GM12892 (cell line): ENCODE results near the gene HSF2BP.
"Not testable (repeated sequence)": the region's sequence is repeated elsewhere in the genome, so short reads cannot be mapped to it uniquely, and the experiment has no call there.

Experiments used
- DNase-seq: peaks from one replicate; pipeline ENCODE4 v3.0.0; 2011; ENCODE audit not compliant: insufficient read length
- FAIRE-seq: peaks from 2 replicates; lab custom pipeline; 2011; peaks lifted over from hg19 to GRCh38; lab: Jason Lieb, UNC
- POLR2A ChIP-seq: IDR thresholded peaks from 2 replicates; pipeline ENCODE4 v1.6.1; 2011; ENCODE audit warnings: low read depth, low read length, control low read depth
- POLR2AphosphoS5 ChIP-seq: IDR thresholded peaks from 2 replicates; pipeline ENCODE4 v1.6.1; 2011; ENCODE audit warnings: low read depth, low read length, control low read depth
- TAF1 ChIP-seq: IDR thresholded peaks from 2 replicates; pipeline ENCODE4 v1.6.1; 2011; ENCODE audit warnings: low read depth, mild to moderate bottlenecking, control low read depth, low read length, borderline replicate concordance

The HSF2BP gene

DNA sequence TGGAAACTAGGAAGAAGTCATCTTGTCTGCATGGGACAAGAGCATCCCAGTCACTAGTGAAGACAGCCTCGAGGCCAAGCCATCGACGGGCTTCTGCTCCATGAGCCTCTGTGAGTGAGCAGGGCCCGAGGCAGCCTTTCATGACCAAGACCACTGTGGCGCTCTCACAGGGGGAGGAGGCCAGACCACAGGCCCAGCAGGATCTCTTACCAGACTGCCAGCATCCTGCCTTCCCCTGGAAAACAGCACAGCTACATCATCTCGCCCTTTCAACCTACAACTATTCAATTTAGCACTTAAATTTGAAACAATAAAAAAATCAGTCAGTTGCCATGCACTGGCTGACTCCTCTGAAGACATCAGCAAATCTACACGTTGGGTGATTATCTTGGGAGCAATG, 85.4 kb downstream of the HSF2BP start:
- TF ChIP-seq POLR2AphosphoS5 (no peak), TAF1 (no peak), POLR2A (no peak)
- no peak for FAIRE-seq
- DNase-seq, result no peak

- DNase-seq, result no peak
- FAIRE-seq, result no peak
- no peak for TF ChIP-seq POLR2AphosphoS5
- TF ChIP-seq TAF1, result no peak
- TF ChIP-seq POLR2A, result no peak
Observed at GRCh38 chr21:43572446-43572845, 86.8 kb downstream of the HSF2BP start.

DNA sequence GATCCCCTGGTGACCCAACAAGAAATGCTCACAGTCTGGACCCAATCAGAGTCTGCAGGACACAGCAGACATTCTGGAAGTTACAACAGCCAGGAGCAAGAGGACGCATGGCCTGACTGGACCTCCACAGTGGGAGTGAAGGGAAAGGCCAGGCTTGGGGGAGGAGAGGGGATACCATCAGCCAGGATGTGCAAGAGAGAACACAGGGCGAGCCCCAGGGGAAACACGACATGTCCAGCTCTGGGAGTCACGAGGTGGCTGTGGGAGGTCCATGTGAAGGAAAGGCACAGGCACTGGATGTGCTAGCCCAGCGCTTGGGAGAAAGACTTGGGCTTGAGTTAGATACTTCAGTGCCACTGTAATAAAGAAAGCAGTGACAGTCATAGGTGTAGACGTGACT, 87.3 kb downstream of the HSF2BP start:
- no peak for DNase-seq
- TF ChIP-seq TAF1 (no peak), POLR2A (no peak), POLR2AphosphoS5 (no peak)
- no peak for FAIRE-seq

- not testable (repeated sequence) for FAIRE-seq, DNase-seq
Observed at GRCh38 chr21:43570195-43570594, 89.1 kb downstream of the HSF2BP start.

- DNase-seq, FAIRE-seq: not testable (repeated sequence)
Observed at GRCh38 chr21:43562451-43562850, 96.8 kb downstream of the HSF2BP start.

DNA sequence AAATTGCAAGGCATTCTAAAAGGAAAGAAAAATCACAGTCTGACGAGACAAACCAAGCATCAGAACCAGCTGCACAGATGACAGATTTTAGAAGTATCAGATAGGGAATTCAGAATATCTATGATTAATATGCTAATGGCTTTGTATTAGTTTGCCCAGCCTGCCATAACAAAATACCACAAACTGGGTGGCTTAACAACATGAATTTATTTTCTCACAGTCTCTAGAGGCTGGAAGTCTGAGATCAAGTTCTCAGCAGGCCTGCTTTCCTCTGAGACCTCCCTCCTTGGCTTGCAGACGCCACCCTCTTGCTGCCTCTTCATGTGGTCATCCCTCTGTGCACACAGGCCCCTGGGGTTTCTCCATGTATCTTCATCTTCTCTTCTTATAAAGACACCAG, 118.7 kb downstream of the HSF2BP start:
- FAIRE-seq, DNase-seq: not testable (repeated sequence)

GRCh38 chr21:43522495-43523131, 136.7 kb downstream of the HSF2BP start:
- DNase-seq, FAIRE-seq: not testable (repeated sequence)

- DNase-seq, FAIRE-seq: not testable (repeated sequence)
Observed at GRCh38 chr21:43517701-43518100, 141.6 kb downstream of the HSF2BP start.

- not testable (repeated sequence) for FAIRE-seq, DNase-seq
Observed at GRCh38 chr21:43516860-43517627, 142.2 kb downstream of the HSF2BP start.

GRCh38 chr21:43516295-43516847, 142.9 kb downstream of the HSF2BP start:
- not testable (repeated sequence) for DNase-seq, FAIRE-seq

GRCh38 chr21:43514834-43515233, 144.5 kb downstream of the HSF2BP start:
- not testable (repeated sequence) for FAIRE-seq, DNase-seq

DNA sequence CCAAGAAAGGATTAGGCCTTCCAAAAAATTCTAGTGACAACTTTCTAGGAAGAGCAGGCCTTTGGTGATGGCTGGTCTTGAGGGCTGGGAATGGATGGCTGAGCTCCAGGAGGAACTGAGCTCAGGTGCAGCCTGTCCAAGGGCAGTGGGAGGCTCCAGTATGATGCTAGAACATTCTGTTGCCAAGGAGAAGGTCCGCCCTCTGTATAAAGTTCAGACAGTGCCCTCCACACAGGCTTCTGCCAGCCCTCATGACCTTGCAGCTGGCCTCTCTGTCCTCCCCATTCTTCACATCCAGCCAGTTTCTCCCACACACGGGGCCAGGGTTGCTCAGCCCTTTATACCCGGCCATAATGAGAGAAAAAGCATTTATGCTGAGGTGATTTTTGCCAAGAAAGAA, 146.3 kb downstream of the HSF2BP start:
- not testable (repeated sequence) for DNase-seq, FAIRE-seq

- FAIRE-seq, DNase-seq: not testable (repeated sequence)
Observed at GRCh38 chr21:43511209-43511608, 148.1 kb downstream of the HSF2BP start.

DNA sequence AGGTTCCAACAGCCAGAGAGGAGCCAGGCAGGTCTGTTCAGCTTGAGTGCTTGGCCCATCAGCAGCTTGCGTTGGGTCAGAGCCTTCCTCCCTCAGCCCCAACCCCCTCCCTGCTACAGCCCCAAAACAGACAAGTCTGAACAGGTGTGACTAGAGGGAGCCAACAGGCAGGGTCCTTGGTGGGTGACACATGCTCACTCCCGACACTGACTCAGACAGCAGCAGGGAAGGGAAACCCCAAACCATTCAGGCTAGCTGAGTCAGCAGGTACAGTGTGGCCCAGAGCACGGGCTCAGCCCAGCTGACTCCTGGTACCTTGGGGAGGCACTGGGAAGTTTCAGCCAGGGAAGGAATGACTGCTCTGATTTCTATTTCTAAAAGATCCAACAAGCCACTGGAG, 148.6 kb downstream of the HSF2BP start:
- peak; percentile 92 for FAIRE-seq
- not testable (repeated sequence) for DNase-seq

DNA sequence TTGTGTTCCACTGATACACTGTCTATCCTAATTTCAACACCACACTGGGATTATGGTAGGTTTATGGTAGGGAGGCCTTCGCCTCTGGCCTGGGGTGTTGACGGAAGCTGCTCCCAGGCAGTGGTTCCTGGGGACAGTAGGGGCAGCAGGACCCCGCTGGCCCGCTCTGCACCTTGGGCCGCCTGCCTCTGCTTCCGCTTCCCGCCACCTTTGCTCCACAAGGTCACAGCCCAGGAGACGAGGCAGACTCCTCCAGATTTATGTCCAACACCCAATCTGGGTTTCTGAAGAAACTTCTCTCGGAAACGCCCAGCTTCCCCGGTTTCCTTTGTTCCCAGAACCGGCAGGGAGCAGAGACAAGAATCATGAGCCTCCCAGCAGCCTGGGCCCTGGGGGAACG, 155.4 kb downstream of the HSF2BP start:
- DNase-seq, FAIRE-seq: not testable (repeated sequence)

GRCh38 chr21:43503075-43503750, 156.1 kb downstream of the HSF2BP start:
- not testable (repeated sequence) for DNase-seq, FAIRE-seq

- not testable (repeated sequence) for FAIRE-seq, DNase-seq
Observed at GRCh38 chr21:43502407-43503071, 156.7 kb downstream of the HSF2BP start.

GRCh38 chr21:43498924-43499323, 160.4 kb downstream of the HSF2BP start:
- DNase-seq, FAIRE-seq: not testable (repeated sequence)
